ENCODE measurements around the gene EHD3. TPM values are rescaled to one million over a fixed set of nuclear protein-coding genes. Genes with fewer than 3 reads are reported as not detected.

Gene EHD3
- total and polyA plus RNA-seq, 7 donors, result 0.73 to 5.2 (median 1.8) TPM

GRCh38 chr2:31212659-31213600, 21.0 kb upstream of the EHD3 start:
- 75 to 84% (median 82%) methylated on average over 9 of the region's 9 CpGs for WGBS, 3 donors

GRCh38 chr2:31213601-31214443, 20.1 kb upstream of the EHD3 start:
- intact Hi-C loops (cut with DNase I), result no loop called here
- H3K4me3 ChIP-seq, result no peak overlapping the region
- no peaks in the 10 kb centered on the region for H3K27me3 ChIP-seq (ENCODE audit: insufficient read depth in 3 of 3, low read length in 2 of 3)
- DNase-seq, result no peak
- no peaks in the 10 kb centered on the region for H3K4me1 ChIP-seq
- H3K27ac ChIP-seq, result no peak overlapping the region
- no peak for TF ChIP-seq CTCF (IDR thresholded peaks at IDR 0.05)
- no peaks in the 10 kb centered on the region for H3K36me3 ChIP-seq (ENCODE audit: insufficient read depth in 1 of 2, low read depth in 1 of 2)
- no peak for ATAC-seq
- no peaks in the 10 kb centered on the region for H3K9me3 ChIP-seq
- 20 to 88% (median 79%) methylated on average over 4 of the region's 4 CpGs for WGBS, 3 donors

More at GRCh38 chr2:31212659-31213600, 21.0 kb upstream of the EHD3 start:
- H3K36me3 ChIP-seq (ENCODE audit: insufficient read depth in 1 of 2, low read depth in 1 of 2), result no peaks in the 10 kb centered on the region
- no peaks in the 10 kb centered on the region for H3K9me3 ChIP-seq
- H3K4me3 ChIP-seq, result no peak overlapping the region
- H3K27ac ChIP-seq, result no peak overlapping the region
- TF ChIP-seq CTCF (IDR thresholded peaks at IDR 0.05), result no peak
- ATAC-seq (no peak), DNase-seq (no peak)
- no peaks in the 10 kb centered on the region for H3K4me1 ChIP-seq
- intact Hi-C loops (cut with DNase I), result no loop called here
- H3K27me3 ChIP-seq (ENCODE audit: insufficient read depth in 3 of 3, low read length in 2 of 3), result no peaks in the 10 kb centered on the region

- no peaks in the 10 kb centered on the region for H3K27me3 ChIP-seq (ENCODE audit: insufficient read depth in 3 of 3, low read length in 2 of 3)
- no peaks in the 10 kb centered on the region for H3K4me1 ChIP-seq
- H3K4me3 ChIP-seq, result no peak overlapping the region
- no peaks in the 10 kb centered on the region for H3K36me3 ChIP-seq (ENCODE audit: insufficient read depth in 1 of 2, low read depth in 1 of 2)
- intact Hi-C loops (cut with DNase I), result no loop called here
- 90 to 94% (median 94%) methylated on average over 8 of the region's 8 CpGs for WGBS, 3 donors
- no peak for TF ChIP-seq CTCF (IDR thresholded peaks at IDR 0.05)
- H3K27ac ChIP-seq, result no peak overlapping the region
- ATAC-seq, result no peak
- H3K9me3 ChIP-seq, result no peaks in the 10 kb centered on the region
- no peak for DNase-seq
These were observed 19.5 kb upstream of the EHD3 start for GRCh38 chr2:31214444-31214915.

GRCh38 chr2:31216734-31217133, 17.2 kb upstream of the EHD3 start:
- H3K9me3 ChIP-seq, result no peaks in the 10 kb centered on the region
- no peaks in the 10 kb centered on the region for H3K36me3 ChIP-seq (ENCODE audit: insufficient read depth in 1 of 2, low read depth in 1 of 2)
- no peak for DNase-seq
- intact Hi-C loops (cut with DNase I), result no loop called here
- 78 to 82% (median 79%) methylated on average over 5 of the region's 5 CpGs for WGBS, 3 donors
- no peaks in the 10 kb centered on the region for H3K4me1 ChIP-seq
- no peak for TF ChIP-seq CTCF (IDR thresholded peaks at IDR 0.05)
- no peak for ATAC-seq
- no peak overlapping the region for H3K4me3 ChIP-seq
- H3K27me3 ChIP-seq (ENCODE audit: insufficient read depth in 3 of 3, low read length in 2 of 3), result no peaks in the 10 kb centered on the region
- H3K27ac ChIP-seq, result no peak overlapping the region

Measured in psoas muscle (tissue), 8 donors.